GM23338 (cell line): ENCODE results near the gene ATXN7L1. TPM values are rescaled to one million over a fixed set of nuclear protein-coding genes. Genes with fewer than 3 reads are reported as not detected.

Source experiments
- ATAC-seq: fragments of 200-7000 bp; cut with Tn5 transposase; 3 replicates; pipeline ENCODE4 v1.9.1; 2020
- DNase-seq: peaks from one replicate; pipeline ENCODE4 v3.0.0-alpha.2; 2015; ENCODE audit warnings: low spot score
- H2AFZ ChIP-seq: fragments of 200-600 bp; sonication (generic); 2 replicates; pipeline ENCODE4 v1.8.0; 2016; ENCODE audit warnings: antibody characterized with exemption, mild to moderate bottlenecking, moderate library complexity
- H3F3A ChIP-seq: fragments of 200-600 bp; sonication (generic); replicated peaks from 2 replicates; pipeline ENCODE4 v1.8.0; 2017; ENCODE audit warnings: antibody characterized with exemption, mixed run types, low read depth
- H3K27ac ChIP-seq: fragments of 200-600 bp; sonication (generic); 2 replicates; pipeline ENCODE4 v1.6.1; 2016; ENCODE audit warnings: low read depth
- H3K27me3 ChIP-seq: fragments of 200-600 bp; sonication (generic); 2 replicates; pipeline ENCODE4 v1.8.0; 2016; ENCODE audit warnings: mild to moderate bottlenecking, mixed run types, moderate library complexity; ENCODE audit not compliant: insufficient read depth
- H3K36me3 ChIP-seq: fragments of 200-600 bp; sonication (generic); 2 replicates; pipeline ENCODE4 v1.8.0; 2016; ENCODE audit warnings: mild to moderate bottlenecking; ENCODE audit not compliant: insufficient read depth
- H3K4me1 ChIP-seq: fragments of 200-600 bp; sonication (generic); 2 replicates; pipeline ENCODE4 v1.8.0; 2016; ENCODE audit warnings: mild to moderate bottlenecking, moderate library complexity; ENCODE audit not compliant: insufficient read depth
- H3K4me2 ChIP-seq: fragments of 200-600 bp; sonication (generic); 2 replicates; pipeline ENCODE4 v1.7.1; 2017; ENCODE audit warnings: mixed run types
- H3K4me3 ChIP-seq: fragments of 200-600 bp; sonication (generic); 2 replicates; pipeline ENCODE4 v1.6.1; 2016; ENCODE audit warnings: mixed run types
- H3K79me2 ChIP-seq: fragments of 200-600 bp; sonication (generic); replicated peaks from 2 replicates; pipeline ENCODE4 v1.8.0; 2017; ENCODE audit warnings: mild to moderate bottlenecking; ENCODE audit not compliant: insufficient read depth
- H3K9me2 ChIP-seq: fragments of 200-600 bp; sonication (generic); 2 replicates; pipeline ENCODE4 v1.8.0; 2017; ENCODE audit not compliant: insufficient read depth
- H4K20me1 ChIP-seq: fragments of 200-600 bp; sonication (generic); replicated peaks from 2 replicates; pipeline ENCODE4 v1.8.0; 2017; ENCODE audit warnings: mild to moderate bottlenecking; ENCODE audit not compliant: insufficient read depth
- H3K27ac Mint-ChIP-seq: 2 replicates; pipeline ENCODE4 v1.8.0; 2020; ENCODE audit warnings: inconsistent platforms, mild to moderate bottlenecking, moderate library complexity, mixed read lengths
- H3K27me3 Mint-ChIP-seq: 3 replicates; pipeline ENCODE4 v1.8.0; 2022; ENCODE audit warnings: low read depth, mild to moderate bottlenecking, moderate library complexity, mixed read lengths, inconsistent platforms; ENCODE audit not compliant: insufficient read depth, poor library complexity
- H3K36me3 Mint-ChIP-seq: 3 replicates; pipeline ENCODE4 v1.8.0; 2021; ENCODE audit warnings: low read depth, mild to moderate bottlenecking, inconsistent platforms, moderate library complexity, mixed read lengths
- H3K4me1 Mint-ChIP-seq: 3 replicates; pipeline ENCODE4 v1.8.0; 2020; ENCODE audit warnings: mild to moderate bottlenecking, inconsistent platforms, mixed read lengths
- H3K4me3 Mint-ChIP-seq: 3 replicates; pipeline ENCODE4 v1.8.0; 2021; ENCODE audit warnings: moderate library complexity, mild to moderate bottlenecking, inconsistent platforms, mixed read lengths
- H3K9me3 Mint-ChIP-seq: 3 replicates; pipeline ENCODE4 v1.8.0; 2020; ENCODE audit warnings: moderate library complexity, mild to moderate bottlenecking, inconsistent platforms, mixed read lengths
- CREB1 ChIP-seq: fragments of 250-450 bp; sonication (Bioruptor Pico); IDR thresholded peaks from 2 replicates; pipeline ENCODE4 v1.5.0; 2020; ENCODE audit warnings: low read depth, mild to moderate bottlenecking, moderate library complexity
- EZH2 ChIP-seq: fragments of 200-600 bp; sonication (generic); IDR thresholded peaks from one replicate; pipeline ENCODE4 v1.8.0; 2017; ENCODE audit warnings: antibody characterized with exemption, mild to moderate bottlenecking, low read depth; ENCODE audit not compliant: unreplicated experiment
- EZH2phosphoT487 ChIP-seq: fragments of 200-600 bp; sonication (generic); IDR thresholded peaks from one replicate; pipeline ENCODE4 v1.8.1; 2018; ENCODE audit warnings: antibody characterized with exemption; ENCODE audit not compliant: unreplicated experiment
- JUNB ChIP-seq: IDR thresholded peaks from one replicate; pipeline ENCODE4 v1.6.1; 2016; ENCODE audit warnings: antibody characterized with exemption; ENCODE audit not compliant: unreplicated experiment
- NANOG ChIP-seq: IDR thresholded peaks from 2 replicates; pipeline ENCODE4 v1.6.1; 2016; ENCODE audit warnings: antibody characterized with exemption, borderline replicate concordance
- STAT1 ChIP-seq: IDR thresholded peaks from one replicate; pipeline ENCODE4 v1.6.1; 2016; ENCODE audit warnings: antibody characterized with exemption; ENCODE audit not compliant: unreplicated experiment
- ZNF114 ChIP-seq: fragments of 250-450 bp; sonication (Bioruptor Pico); IDR thresholded peaks from 2 replicates; pipeline ENCODE4 v1.5.0; 2020; ENCODE audit warnings: mild to moderate bottlenecking, moderate library complexity
- ZNF331 ChIP-seq: fragments of 250-450 bp; sonication (Bioruptor Pico); IDR thresholded peaks from 2 replicates; pipeline ENCODE4 v1.5.0; 2020; ENCODE audit warnings: low read depth, mild to moderate bottlenecking, moderate library complexity
- polyA plus RNA-seq: library from polyadenylated mRNA; unstranded; fragments of >200 nt; fragmentation: Nextera tagmentation; extraction: Ambion mirVana; gene quantifications from 2 replicates; pipeline ENCODE4 v1.2.1, GENCODE V29; 2016
- total RNA-seq: library from RNA; depleted of rRNA; stranded (reverse); fragments of >200 nt; shearing (Covaris generic); gene quantifications from 2 replicates; pipeline ENCODE4 v1.2.3, GENCODE V29; 2014
- TF ChIP-seq, protein P1 (sequence below): IDR thresholded peaks from one replicate; pipeline ENCODE4 v1.6.1; 2018; ENCODE audit warnings: antibody characterized with exemption; ENCODE audit not compliant: unreplicated experiment
- TF ChIP-seq, protein P2 (sequence below): IDR thresholded peaks from 2 replicates; pipeline ENCODE4 v1.6.1; 2016; ENCODE audit warnings: antibody characterized with exemption

The ATXN7L1 gene
- total and polyA plus RNA-seq, 2 experiments from 2014 or later: 22.8 to 29.8 TPM

DNA sequence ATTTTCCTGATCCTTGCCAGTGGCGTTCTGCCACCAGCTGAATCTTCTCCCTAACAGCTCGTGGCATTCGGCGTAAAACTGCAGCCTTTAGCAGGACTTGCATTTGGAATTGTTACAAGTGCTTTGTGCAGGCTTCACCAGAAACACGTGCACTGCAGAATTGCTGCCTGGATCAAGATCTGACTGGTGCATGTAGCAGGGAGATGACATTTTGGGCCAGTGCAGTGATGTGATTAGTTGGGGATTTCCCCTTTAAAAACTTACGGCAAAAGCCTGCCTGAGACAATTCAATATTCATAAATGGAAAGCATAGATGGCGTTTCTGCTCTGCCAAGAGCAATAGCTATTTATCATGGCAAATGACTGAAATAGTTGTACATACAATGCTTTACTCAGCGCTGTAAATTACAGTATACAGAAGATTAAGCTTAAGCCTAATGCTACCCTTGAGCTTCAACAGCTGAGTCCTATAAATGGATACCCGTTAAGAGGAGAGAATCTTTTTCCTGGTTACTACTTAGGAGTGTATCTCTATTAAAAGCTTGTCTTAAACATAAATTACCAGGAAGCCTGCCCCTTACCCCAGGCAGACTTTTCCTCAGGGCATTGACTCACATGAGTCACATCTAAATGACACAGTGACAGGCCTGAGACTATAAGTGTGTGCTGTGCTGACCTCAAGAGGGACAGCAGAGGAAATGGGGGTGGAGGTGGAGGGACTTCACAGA lies 106.3 kb downstream of the ATXN7L1 start:
- peaks cover 72% of the 10 kb centered on the region for H3K4me1 Mint-ChIP-seq

DNA sequence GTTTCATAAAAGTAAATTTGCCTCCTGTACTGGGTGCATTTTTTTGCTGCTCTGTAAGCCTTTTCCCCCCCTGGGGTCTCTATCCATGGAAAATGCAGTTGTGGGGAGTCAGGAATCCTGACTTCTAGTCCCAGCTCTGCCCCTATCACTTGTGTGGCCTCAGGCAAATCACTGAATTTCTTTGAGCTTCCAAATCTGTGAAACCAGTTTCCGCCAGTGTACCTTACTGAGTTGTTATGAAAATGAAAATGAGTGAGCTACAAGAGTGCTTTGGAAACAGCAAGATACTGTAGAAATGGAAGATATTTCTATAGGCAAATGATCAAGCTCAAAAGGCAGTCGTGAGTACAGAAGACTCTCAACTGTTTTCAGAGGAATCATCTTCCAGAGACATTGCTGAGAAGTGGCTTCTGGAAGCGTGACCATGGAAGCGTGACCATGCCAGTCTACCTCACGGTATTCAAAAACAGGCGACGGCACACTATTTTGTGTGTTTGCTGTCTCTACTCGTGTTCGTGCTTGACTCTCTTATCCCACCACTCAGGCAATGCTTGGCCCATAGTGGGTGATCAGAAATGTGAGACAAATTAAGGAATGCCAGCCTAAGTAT lies 107.4 kb downstream of the ATXN7L1 start:
- no peak for DNase-seq
- H2AFZ ChIP-seq: no peak overlapping the region
- H3K4me2 ChIP-seq: peak overlapping the region; percentile 25; the same call in 1 of the 2 replicates
- no peak overlapping the region for H3K4me3 ChIP-seq
- H3K79me2 ChIP-seq: peaks cover 5% of the 10 kb centered on the region; the same call in 1 of the 2 replicates
- H3K4me3 Mint-ChIP-seq: no peak overlapping the region
- no peak for TF ChIP-seq STAT1
- no peak for TF ChIP-seq ZNF331 (CRISPR knock-in tag)
- no peak for TF ChIP-seq NANOG
- no peak for TF ChIP-seq CREB1 (CRISPR knock-in tag)
- no peak for TF ChIP-seq EZH2phosphoT487
- H4K20me1 ChIP-seq: no peaks in the 10 kb centered on the region
- ATAC-seq: no peak
- no peak overlapping the region; the same call in 1 of the 2 replicates for H3K27ac Mint-ChIP-seq
- no peaks in the 10 kb centered on the region for H3K27me3 ChIP-seq
- peaks cover 7% of the 10 kb centered on the region; the same call in 2 of the 3 replicates for H3K36me3 Mint-ChIP-seq
- no peaks in the 10 kb centered on the region for H3K9me2 ChIP-seq
- H3K4me1 Mint-ChIP-seq: peaks cover 65% of the 10 kb centered on the region
- H3K36me3 ChIP-seq: no peaks in the 10 kb centered on the region
- peaks cover 8% of the 10 kb centered on the region for H3K27me3 Mint-ChIP-seq
- no peaks in the 10 kb centered on the region for H3F3A ChIP-seq
- peak overlapping the region; percentile 12; the same call in 1 of the 2 replicates for H3K27ac ChIP-seq
- no peaks in the 10 kb centered on the region for H3K9me3 Mint-ChIP-seq
- H3K4me1 ChIP-seq: peaks cover 37% of the 10 kb centered on the region

More for the DNA sequence above, 106.3 kb downstream of the ATXN7L1 start:
- Mint-ChIP-seq H3K36me3 (peaks cover 4% of the 10 kb centered on the region; the same call in 1 of the 3 replicates), H3K9me3 (no peaks in the 10 kb centered on the region), H3K4me3 (no peak overlapping the region), H3K27ac (no peak overlapping the region), H3K27me3 (peaks cover 8% of the 10 kb centered on the region)
- DNase-seq (no peak), ATAC-seq (no peak)
- Histone ChIP-seq H3K4me1 (peaks cover 48% of the 10 kb centered on the region), H3K4me3 (no peak overlapping the region), H3K27me3 (no peaks in the 10 kb centered on the region), H3K4me2 (no peak overlapping the region), H2AFZ (no peak overlapping the region), H3K79me2 (peaks cover 5% of the 10 kb centered on the region; the same call in 1 of the 2 replicates), H3F3A (no peaks in the 10 kb centered on the region), H4K20me1 (no peaks in the 10 kb centered on the region), H3K27ac (no peak overlapping the region), H3K36me3 (no peaks in the 10 kb centered on the region), H3K9me2 (no peaks in the 10 kb centered on the region)
- TF ChIP-seq, protein P1, sequence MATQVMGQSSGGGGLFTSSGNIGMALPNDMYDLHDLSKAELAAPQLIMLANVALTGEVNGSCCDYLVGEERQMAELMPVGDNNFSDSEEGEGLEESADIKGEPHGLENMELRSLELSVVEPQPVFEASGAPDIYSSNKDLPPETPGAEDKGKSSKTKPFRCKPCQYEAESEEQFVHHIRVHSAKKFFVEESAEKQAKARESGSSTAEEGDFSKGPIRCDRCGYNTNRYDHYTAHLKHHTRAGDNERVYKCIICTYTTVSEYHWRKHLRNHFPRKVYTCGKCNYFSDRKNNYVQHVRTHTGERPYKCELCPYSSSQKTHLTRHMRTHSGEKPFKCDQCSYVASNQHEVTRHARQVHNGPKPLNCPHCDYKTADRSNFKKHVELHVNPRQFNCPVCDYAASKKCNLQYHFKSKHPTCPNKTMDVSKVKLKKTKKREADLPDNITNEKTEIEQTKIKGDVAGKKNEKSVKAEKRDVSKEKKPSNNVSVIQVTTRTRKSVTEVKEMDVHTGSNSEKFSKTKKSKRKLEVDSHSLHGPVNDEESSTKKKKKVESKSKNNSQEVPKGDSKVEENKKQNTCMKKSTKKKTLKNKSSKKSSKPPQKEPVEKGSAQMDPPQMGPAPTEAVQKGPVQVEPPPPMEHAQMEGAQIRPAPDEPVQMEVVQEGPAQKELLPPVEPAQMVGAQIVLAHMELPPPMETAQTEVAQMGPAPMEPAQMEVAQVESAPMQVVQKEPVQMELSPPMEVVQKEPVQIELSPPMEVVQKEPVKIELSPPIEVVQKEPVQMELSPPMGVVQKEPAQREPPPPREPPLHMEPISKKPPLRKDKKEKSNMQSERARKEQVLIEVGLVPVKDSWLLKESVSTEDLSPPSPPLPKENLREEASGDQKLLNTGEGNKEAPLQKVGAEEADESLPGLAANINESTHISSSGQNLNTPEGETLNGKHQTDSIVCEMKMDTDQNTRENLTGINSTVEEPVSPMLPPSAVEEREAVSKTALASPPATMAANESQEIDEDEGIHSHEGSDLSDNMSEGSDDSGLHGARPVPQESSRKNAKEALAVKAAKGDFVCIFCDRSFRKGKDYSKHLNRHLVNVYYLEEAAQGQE: no peak
- TF ChIP-seq EZH2phosphoT487 (no peak), ZNF331 (CRISPR knock-in tag) (no peak), ZNF114 (no peak), CREB1 (CRISPR knock-in tag) (no peak), JUNB (no peak), EZH2 (no peak), STAT1 (no peak), NANOG (no peak)
- TF ChIP-seq, protein P2, sequence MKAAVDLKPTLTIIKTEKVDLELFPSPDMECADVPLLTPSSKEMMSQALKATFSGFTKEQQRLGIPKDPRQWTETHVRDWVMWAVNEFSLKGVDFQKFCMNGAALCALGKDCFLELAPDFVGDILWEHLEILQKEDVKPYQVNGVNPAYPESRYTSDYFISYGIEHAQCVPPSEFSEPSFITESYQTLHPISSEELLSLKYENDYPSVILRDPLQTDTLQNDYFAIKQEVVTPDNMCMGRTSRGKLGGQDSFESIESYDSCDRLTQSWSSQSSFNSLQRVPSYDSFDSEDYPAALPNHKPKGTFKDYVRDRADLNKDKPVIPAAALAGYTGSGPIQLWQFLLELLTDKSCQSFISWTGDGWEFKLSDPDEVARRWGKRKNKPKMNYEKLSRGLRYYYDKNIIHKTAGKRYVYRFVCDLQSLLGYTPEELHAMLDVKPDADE: no peak
